Fibroblast of gingiva (primary cell): ENCODE results near the gene FBXL2.
"Not testable (repeated sequence)": the region's sequence is repeated elsewhere in the genome, so short reads cannot be mapped to it uniquely, and the experiment has no call there.

Experiments
- DNase-seq: peaks from one replicate; pipeline ENCODE4 v3.0.0-alpha.2; 2011; ENCODE audit warnings: low read depth

FBXL2 gene

DNA sequence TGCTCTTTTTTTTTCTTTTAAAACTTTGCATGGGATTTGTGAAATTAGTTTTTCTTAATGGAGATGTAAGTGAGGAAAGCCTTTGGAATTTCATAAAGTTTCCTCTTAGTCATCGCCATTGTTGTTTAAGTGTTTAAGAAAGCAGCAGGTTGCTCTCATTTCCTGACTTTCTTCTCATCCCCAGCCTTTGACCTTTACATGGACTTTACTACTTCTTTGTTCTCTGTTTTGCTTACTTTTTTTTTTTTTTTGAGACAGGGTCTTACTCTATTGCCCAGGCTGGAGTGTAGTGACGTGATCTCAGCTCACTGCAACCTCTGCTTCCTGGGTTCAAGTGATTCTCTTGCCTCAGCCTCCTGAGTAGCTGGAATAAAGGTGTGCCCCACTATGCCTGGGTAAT is 38.6 kb downstream of the FBXL2 start:
- DNase-seq: peak; percentile 40

DNA sequence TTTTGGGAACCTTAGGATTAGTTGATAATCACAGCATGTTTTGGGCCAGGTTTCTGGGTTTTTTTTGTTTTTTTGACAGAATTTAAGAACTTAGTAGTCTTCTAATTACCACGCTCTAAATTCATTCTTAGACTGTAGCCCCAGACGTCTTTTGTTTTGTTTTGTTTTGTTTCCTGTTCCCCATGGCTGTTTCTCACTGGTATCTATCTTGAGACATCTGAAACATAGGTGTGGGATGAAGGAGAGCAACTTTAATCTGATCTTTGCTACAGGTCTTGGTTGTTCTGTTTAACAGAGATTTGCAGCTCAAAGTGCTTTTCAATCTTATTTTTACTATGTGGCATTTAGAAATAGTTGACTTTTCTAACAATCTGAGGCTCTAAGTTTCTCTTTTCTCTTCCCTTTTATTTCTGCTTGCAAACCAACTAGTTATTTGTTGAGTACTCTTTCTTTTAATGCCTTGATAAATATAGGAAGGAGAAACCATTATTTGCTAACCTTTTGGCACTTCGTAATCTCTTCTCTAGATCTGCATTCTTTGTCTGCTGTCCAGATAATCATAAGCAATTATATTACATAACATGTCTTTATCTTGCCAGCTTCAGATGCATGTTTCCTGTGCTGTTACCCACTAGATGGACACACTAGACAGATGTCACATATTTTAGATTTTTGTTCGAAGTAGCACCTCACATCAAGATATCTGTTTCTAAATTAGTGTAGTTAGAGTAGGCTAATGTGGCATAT is 40.9 kb downstream of the FBXL2 start:
- DNase-seq: no peak

DNA sequence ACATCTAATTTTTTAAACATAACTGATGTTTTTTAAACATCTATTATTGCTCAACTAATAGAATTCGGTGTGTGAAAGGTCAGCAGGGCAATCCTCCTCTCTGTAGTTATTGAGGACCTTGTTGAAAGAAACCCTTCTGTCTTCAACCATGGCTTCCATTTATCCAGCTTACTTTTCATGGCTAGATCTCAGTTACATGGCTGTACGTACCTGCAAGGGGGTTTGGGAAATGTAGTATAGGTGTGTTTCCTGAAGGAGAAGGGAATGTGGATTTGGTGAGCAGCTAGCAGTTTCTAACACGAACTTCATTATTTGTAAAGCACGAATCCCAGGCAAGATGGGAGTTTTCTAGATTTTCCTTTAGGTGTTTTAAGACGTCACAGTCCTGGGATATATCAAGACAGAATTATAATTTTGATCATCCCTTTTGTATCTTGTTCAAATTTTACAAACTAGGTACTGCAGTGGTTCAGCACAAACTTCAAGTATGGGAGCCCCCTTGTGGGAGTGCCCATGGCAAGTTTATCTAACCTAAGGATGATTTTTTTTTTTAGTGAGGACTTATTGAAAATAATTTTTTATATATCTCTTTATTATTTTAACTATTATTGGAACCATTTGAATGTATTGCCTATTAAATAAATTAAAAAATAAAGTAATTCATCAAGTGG is 41.6 kb downstream of the FBXL2 start:
- no peak for DNase-seq

DNA sequence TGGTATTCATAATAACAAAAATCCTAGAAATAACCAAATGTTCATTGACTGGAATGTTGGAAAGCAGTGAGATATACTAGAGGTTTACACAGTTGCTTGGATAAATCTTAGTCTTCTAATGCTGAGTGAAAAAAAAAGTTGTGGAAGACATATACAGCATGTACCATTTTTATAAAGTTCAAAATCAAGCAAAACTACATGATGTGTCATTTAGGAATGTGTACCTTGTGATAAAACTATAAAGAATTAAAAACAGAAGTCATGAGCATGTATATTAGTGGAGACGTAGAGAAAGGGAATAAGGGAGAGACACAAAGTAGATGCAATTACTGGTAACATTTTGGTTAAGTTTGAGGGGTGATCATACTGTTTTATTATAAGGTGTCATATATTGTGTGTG is 45.2 kb downstream of the FBXL2 start:
- no peak for DNase-seq

DNA sequence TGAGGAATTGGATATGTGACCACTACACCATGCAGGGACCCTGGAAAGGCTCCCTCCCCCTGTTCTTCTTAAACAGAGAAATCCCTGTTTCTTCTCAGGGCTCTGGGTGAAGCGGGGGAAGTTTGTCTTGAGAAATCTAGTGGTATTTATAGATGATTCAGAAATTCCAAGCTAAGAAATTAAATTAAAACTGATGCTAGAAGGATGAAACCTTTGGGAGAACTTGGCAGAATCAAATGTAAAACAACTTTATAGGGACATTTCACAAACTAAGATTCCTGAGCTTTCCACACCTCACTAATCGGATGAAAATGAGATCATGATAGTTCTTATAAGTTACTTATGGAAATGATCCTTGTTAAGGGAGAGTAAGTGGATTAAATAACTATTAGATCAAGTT is 54.2 kb downstream of the FBXL2 start:
- peak; percentile 86 for DNase-seq

DNA sequence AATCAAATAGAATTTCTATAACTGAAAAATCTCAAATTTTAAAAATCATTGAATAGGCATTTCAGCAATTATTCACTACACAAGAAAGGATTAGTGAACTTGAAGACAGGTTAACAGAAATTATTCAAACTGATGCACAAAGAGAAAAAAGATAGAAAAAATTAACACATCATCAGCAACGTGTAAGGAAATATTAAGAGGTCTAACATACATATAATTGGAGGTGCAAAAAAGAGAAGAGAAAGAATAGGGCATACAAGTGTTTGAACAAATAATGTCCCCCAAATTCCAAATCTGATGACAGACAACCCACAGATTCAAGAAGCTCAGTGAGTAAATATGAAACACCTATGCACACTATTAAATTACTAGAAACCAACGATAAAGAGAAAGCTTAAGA is 57.1 kb downstream of the FBXL2 start:
- DNase-seq: no peak

DNA sequence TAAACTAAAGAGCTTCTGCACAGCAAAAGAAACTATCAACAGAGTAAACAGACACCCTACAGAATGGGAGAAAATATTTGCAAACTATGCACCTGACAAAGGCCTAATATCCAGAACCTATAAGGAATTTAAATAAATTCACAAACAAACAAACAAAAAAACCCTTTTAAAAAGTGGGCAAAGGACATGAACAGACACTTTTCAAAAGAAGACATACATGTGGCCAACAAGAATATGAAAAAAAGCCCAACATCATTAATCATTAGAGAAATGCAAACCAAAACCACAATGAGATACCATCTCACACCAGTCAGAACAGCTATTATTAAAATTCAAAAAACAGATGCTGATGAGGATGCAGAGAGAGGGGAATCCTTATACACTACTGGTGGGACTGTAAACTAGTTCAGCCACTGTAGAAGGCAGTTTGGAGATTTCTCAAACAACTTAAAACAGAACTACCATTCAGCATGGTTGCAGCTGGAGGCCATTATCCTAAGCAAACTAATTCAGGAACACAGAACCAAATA is 61.8 kb downstream of the FBXL2 start:
- not testable (repeated sequence) for DNase-seq

DNA sequence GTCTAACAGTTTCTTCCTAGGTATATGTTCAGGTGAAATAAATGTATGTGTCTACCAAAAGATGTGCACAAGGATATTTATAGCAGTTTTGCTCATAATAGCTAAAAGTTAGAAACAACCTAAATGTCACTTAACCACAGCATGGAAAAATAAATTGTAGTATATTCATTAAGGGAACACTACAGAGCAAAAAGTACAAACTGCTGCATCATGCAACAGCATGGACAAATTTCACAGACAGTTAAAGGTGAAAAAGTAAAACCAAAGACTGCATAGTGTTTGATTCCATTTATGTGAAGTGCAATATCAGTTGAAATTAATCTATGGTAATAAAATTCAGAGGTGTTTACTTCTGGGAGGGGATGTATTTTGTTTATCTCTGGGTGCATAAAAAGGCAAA is 62.5 kb downstream of the FBXL2 start:
- DNase-seq: no peak

DNA sequence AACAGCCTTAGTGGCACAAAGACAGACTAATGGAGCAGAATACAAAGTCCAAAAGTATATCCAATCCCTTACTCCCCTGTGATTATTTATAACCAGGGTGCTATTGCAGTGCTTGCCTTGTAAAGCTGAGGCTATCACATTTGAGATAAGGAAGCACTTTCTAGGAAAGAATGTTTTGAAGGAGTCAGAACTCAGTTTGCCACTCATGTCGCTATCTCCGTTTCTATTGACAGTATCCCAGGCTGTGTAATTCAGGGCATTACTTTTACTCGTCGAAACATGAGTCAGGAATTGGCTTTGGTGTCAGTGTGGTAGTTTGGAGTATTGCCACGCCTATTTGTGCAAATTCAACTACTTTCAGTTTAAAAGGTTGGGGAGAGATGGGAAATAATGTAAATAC is 78.4 kb downstream of the FBXL2 start:
- peak; percentile 55 for DNase-seq

DNA sequence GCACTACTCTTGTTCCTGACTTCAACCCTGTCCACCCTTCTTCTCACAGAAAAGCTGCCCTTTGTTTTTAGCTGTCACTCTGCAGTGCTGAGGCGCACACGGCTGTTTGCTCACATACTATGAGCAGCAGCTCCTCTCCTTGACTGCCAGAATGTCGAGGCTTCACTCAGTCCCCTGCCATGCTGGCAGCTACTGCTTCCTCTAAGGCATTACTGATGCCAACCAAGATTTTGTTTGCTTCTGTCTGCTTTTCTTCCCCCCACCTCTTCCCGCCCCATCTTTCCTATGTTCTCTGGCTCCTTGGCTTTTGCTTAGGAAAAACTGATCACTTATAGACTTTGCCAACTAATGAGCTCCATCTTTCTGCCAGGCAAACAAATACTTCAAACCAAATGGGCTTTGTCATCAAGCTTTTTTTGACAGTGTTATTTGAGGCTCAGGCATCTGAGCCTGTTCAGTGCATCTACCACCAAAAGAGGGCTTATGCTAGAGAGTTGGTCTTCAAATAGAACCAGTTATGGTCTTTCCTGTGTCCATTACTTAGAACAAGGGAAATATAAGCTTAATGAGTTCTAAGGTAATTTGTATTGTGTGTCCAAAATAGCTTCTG is 81.0 kb downstream of the FBXL2 start:
- DNase-seq: peak; percentile 60

DNA sequence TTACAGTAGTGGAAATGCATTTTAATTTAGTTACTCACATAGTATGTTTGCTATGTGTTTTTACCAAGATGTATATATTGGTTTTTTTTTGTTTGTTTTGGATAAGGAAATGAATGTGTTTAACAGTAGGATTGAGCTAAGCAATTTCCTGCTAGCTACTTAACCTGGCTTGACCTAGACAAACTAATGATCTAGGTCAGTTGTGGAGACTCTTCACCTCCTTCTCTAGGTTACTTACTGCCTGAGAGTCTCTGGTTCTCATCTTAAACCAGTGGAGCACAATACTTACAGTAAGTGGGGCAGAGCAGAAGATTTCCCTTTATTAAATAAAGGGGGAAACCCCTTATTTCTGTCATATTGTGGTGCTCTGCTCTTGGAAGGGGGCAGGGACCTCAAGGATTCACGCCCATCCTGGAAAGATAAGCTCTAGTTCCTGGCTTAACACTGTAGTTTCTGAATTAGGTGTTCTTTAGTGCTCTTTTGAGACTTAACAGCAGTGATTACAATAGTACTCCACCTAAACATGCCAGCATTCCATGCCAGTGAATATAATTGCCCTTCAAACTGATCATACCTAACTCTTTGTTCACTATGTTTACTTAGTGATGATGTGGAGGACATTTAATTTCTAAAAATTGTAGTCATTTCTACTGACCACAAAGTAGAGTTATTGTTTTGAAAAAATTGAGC is 83.0 kb downstream of the FBXL2 start:
- DNase-seq: peak; percentile 77

DNA sequence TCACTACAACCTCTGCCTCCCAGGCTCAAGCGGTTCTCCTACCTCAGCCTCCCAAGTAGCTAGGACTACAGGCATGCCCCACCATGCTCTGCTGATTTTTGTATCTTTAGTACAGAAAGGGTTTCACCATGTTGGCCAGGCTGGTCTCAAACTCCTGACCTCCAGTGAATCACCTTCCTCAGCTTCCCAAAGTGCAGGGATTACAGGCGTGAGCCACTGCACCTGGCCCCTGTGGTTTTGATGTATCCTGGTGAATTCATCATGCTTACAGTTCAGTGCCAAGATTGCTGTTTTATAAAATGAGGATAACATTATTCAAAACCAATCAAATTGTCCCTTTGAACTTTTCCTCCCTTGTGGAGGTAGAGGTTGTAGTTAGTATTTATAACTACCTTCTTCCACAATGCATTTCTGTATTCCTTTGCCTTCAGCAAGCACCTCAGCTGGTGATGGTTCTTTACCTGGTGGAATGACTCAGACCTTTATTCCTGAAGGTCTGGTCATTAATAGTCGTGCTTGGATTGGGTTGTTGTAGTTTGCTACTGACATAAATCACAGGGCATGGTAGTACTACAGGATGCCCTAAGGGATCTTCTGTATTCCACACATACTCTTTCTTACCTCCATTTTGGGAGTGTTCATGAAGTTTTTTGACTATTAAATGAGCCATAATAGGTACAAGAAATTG is 86.0 kb downstream of the FBXL2 start:
- no peak for DNase-seq

DNA sequence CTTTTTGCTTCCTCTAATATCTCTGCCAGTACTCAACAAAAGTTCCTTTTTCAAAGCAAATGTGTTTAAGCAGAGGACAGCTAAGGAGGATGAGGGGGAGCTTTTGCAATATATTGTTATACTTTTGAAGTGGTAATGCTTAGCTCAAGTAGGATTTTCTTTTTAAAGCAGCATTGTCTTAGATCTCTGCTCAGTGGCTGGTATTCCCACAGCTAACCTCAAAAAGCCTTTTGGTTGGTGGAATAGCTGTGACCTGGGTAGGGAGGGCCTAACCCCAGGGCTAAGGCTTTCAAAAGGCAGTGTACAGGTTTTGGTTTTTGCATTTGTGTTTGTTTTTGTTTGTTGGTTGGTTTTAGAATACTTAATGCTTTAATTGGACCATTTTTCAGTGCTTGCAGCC is 86.8 kb downstream of the FBXL2 start:
- DNase-seq: no peak

DNA sequence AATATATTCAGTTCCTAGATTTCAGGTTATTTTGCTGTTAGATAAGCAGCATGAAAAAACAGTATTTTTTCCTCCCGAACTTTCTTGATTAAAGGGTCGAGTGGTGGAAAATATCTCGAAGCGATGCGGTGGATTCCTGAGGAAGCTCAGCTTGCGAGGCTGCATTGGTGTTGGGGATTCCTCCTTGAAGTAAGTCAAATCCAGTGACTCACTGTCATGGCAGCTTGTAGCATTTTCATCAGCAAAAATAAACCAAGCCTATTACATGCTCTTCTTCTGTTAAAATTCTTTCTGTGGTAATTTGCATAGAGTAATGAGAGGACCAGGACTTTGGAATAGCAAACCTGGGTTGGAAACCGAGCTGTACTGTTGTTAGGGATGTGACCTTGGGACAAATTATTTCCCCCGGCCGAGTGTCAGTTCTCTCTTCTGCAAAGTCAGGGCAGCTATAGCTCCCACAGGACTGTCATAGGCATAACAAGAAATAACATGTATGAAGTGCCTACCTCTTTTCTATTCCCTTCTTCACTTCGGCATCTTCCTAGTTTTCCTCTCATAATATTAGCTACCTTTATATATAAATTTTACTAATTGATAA is 87.4 kb downstream of the FBXL2 start:
- DNase-seq: peak; percentile 54

DNA sequence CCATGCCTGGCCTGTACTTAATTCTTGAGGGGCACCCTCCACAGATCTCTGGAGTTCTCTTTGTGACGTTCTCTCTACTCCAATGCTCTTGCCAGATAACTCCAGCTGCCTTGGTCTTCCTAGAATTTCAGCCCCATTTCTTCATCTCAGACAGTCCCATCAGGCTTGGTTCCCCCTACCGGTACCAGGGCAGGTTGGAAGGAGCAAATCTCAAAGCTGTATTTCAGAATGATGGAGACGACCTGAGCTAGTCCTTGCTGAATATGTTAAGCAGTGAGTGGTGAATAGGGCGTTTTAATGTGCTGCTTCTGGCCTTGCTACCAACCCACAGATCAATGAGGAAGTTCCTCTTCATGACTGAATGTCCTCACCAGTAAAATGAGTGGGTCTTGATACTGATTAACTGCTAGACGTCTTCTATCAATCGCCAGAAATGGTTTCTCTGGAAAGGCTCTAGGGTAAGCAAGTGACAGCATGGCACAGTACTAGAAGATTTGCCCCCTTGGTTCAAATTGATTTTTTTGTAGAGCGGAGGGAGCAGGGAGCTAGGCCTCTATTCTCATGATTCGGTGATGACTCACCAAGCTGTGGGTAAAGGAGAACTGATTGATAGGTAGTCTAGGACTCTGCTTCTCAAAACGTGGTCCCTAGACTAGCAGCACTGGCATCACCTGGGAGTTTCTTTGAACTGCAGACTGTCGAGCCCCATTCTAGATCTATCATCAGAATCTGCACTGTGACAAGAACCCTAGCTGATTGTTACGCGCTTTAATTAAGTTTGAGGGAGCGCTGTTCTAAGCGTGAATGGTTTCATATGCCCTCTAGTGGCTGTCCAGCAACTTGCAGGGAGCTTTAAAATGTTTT is 95.2 kb downstream of the FBXL2 start:
- peak; percentile 44 for DNase-seq

DNA sequence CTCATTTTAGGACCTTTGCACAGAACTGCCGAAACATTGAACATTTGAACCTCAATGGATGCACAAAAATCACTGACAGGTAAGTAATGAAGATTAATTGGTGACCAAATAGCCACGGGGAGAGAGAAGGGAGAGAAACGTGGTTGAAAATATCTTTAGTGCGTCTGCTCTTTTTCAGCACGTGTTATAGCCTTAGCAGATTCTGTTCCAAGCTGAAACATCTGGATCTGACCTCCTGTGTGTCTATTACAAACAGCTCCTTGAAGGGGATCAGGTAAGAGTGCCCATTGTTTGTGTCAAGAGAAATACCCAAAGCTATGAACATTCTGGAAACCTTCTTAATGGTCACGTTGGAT is 95.8 kb downstream of the FBXL2 start:
- no peak for DNase-seq

DNA sequence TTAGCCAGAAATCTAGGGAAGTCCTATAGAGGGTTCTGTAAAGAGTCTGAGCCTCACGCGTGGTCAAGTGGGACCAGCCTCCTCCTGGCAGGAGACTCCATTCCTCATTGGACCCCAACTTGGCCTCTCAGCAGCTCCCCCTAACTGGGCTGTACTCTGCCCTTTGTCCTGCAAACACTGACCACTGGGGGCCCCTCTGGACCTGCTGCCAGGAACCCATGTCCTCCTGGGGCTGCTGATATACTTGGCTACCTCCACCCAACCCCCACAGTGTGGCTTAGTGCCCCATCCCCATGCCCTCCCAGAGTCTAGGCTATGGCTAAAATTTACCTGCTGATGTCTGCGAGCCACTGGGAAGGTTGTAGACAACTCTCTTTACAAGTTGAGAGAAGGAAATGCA is 100.2 kb downstream of the FBXL2 start:
- DNase-seq: no peak

DNA sequence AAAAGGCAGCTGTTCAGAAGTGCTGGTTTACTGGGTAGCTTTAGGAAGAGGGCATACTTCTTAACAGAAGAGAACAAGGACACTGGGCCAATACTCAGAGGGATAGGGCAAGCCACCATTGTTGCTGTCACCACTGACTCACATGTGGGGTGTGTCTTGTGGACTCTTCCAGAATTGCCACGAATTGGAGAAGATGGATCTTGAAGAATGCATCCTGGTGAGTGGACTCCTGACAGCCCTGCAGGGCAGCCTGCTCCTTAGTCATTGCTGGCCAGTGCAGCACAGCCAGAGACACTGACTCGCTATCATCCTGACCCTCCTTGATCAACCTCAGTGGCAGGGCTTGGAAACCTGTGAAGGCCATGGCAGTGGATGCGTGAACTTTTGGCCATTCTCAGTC is 100.7 kb downstream of the FBXL2 start:
- peak; percentile 42 for DNase-seq

DNA sequence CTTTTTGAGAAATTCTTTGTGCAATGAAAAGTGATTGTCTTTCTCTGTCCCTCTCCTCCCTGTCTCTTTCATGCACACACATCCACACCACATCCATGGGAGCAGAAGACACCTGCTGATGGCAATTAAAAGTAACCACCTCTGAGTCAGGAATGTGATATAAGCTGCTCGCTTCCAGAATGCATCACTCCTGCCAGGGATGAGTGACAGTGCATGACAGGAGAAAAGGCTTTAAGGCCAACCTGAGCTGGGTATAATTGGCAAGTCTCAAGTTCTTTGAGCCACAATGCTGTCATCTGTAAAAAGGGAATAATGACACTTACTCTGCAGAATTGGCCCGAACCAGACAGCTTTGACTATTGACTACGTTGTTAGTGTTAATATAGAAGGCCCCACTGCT is 103.4 kb downstream of the FBXL2 start:
- no peak for DNase-seq

DNA sequence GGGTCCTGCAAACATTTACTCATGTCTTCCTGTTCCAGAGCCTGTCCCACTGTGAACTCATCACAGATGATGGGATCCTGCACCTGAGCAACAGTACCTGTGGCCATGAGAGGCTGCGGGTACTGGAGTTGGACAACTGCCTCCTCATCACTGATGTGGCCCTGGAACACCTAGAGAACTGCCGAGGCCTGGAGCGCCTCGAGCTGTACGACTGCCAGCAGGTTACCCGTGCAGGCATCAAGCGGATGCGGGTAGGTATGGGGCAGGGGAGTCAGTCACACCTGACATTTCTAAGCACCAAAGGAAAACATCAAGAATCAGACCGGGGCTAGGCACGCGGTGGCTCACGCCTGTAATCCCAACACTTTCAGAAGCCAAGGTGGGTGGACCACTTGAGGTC is 106.7 kb downstream of the FBXL2 start:
- no peak for DNase-seq

DNA sequence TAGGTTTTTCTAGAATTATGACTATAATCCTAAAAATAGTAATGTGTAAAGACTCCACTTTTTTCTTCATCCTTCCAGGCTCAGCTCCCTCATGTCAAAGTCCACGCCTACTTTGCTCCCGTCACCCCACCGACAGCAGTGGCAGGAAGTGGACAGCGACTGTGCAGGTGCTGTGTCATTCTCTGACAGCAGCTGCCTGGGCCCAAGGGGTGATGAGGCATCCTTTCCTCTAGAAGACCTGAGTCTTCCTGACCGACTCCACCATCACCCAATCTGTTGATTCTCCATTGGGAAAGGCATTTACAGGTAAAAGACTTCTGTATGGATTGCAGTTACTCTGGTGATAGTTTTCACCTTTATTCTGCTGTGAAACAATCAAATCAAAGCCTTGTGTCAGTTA is 108.2 kb downstream of the FBXL2 start:
- no peak for DNase-seq
